GM23338 (cell line): ENCODE measurements around the gene NBAS. TPM values are rescaled to one million over a fixed set of nuclear protein-coding genes. Genes with fewer than 3 reads are reported as not detected.

Experiments
- ATAC-seq: fragments of 200-7000 bp; cut with Tn5 transposase; 3 replicates; pipeline ENCODE4 v1.9.1; 2020
- DNase-seq: peaks from one replicate; pipeline ENCODE4 v3.0.0-alpha.2; 2015; ENCODE audit warnings: low spot score
- H2AFZ ChIP-seq: fragments of 200-600 bp; sonication (generic); 2 replicates; pipeline ENCODE4 v1.8.0; 2016; ENCODE audit warnings: antibody characterized with exemption, mild to moderate bottlenecking, moderate library complexity
- H3F3A ChIP-seq: fragments of 200-600 bp; sonication (generic); replicated peaks from 2 replicates; pipeline ENCODE4 v1.8.0; 2017; ENCODE audit warnings: antibody characterized with exemption, mixed run types, low read depth
- H3K27ac ChIP-seq: fragments of 200-600 bp; sonication (generic); 2 replicates; pipeline ENCODE4 v1.6.1; 2016; ENCODE audit warnings: low read depth
- H3K27me3 ChIP-seq: fragments of 200-600 bp; sonication (generic); 2 replicates; pipeline ENCODE4 v1.8.0; 2016; ENCODE audit warnings: mild to moderate bottlenecking, mixed run types, moderate library complexity; ENCODE audit not compliant: insufficient read depth
- H3K36me3 ChIP-seq: fragments of 200-600 bp; sonication (generic); 2 replicates; pipeline ENCODE4 v1.8.0; 2016; ENCODE audit warnings: mild to moderate bottlenecking; ENCODE audit not compliant: insufficient read depth
- H3K4me1 ChIP-seq: fragments of 200-600 bp; sonication (generic); 2 replicates; pipeline ENCODE4 v1.8.0; 2016; ENCODE audit warnings: mild to moderate bottlenecking, moderate library complexity; ENCODE audit not compliant: insufficient read depth
- H3K4me2 ChIP-seq: fragments of 200-600 bp; sonication (generic); 2 replicates; pipeline ENCODE4 v1.7.1; 2017; ENCODE audit warnings: mixed run types
- H3K4me3 ChIP-seq: fragments of 200-600 bp; sonication (generic); 2 replicates; pipeline ENCODE4 v1.6.1; 2016; ENCODE audit warnings: mixed run types
- H3K79me2 ChIP-seq: fragments of 200-600 bp; sonication (generic); replicated peaks from 2 replicates; pipeline ENCODE4 v1.8.0; 2017; ENCODE audit warnings: mild to moderate bottlenecking; ENCODE audit not compliant: insufficient read depth
- H3K9me2 ChIP-seq: fragments of 200-600 bp; sonication (generic); 2 replicates; pipeline ENCODE4 v1.8.0; 2017; ENCODE audit not compliant: insufficient read depth
- H4K20me1 ChIP-seq: fragments of 200-600 bp; sonication (generic); replicated peaks from 2 replicates; pipeline ENCODE4 v1.8.0; 2017; ENCODE audit warnings: mild to moderate bottlenecking; ENCODE audit not compliant: insufficient read depth
- H3K27ac Mint-ChIP-seq: 2 replicates; pipeline ENCODE4 v1.8.0; 2020; ENCODE audit warnings: inconsistent platforms, mild to moderate bottlenecking, moderate library complexity, mixed read lengths
- H3K27me3 Mint-ChIP-seq: 3 replicates; pipeline ENCODE4 v1.8.0; 2022; ENCODE audit warnings: low read depth, mild to moderate bottlenecking, moderate library complexity, mixed read lengths, inconsistent platforms; ENCODE audit not compliant: insufficient read depth, poor library complexity
- H3K36me3 Mint-ChIP-seq: 3 replicates; pipeline ENCODE4 v1.8.0; 2021; ENCODE audit warnings: low read depth, mild to moderate bottlenecking, inconsistent platforms, moderate library complexity, mixed read lengths
- H3K4me1 Mint-ChIP-seq: 3 replicates; pipeline ENCODE4 v1.8.0; 2020; ENCODE audit warnings: mild to moderate bottlenecking, inconsistent platforms, mixed read lengths
- H3K4me3 Mint-ChIP-seq: 3 replicates; pipeline ENCODE4 v1.8.0; 2021; ENCODE audit warnings: moderate library complexity, mild to moderate bottlenecking, inconsistent platforms, mixed read lengths
- H3K9me3 Mint-ChIP-seq: 3 replicates; pipeline ENCODE4 v1.8.0; 2020; ENCODE audit warnings: moderate library complexity, mild to moderate bottlenecking, inconsistent platforms, mixed read lengths
- CREB1 ChIP-seq: fragments of 250-450 bp; sonication (Bioruptor Pico); IDR thresholded peaks from 2 replicates; pipeline ENCODE4 v1.5.0; 2020; ENCODE audit warnings: low read depth, mild to moderate bottlenecking, moderate library complexity
- CTCF ChIP-seq, 2 experiments: fragments of 200-600 bp in 1 of 2; sonication (generic) in 1 of 2; conservative IDR thresholded peaks; 2 replicates each; pipeline versions ENCODE4 v1.5.1 to v1.6.1; 2016 to 2017; ENCODE audit warnings: antibody characterized with exemption in 2 of 2, low read depth in 2 of 2, mild to moderate bottlenecking in 2 of 2, moderate library complexity in 1 of 2
- ETS1 ChIP-seq: IDR thresholded peaks from 2 replicates; pipeline ENCODE4 v1.6.1; 2016; ENCODE audit warnings: antibody characterized with exemption
- EZH2 ChIP-seq: fragments of 200-600 bp; sonication (generic); IDR thresholded peaks from one replicate; pipeline ENCODE4 v1.8.0; 2017; ENCODE audit warnings: antibody characterized with exemption, mild to moderate bottlenecking, low read depth; ENCODE audit not compliant: unreplicated experiment
- EZH2phosphoT487 ChIP-seq: fragments of 200-600 bp; sonication (generic); IDR thresholded peaks from one replicate; pipeline ENCODE4 v1.8.1; 2018; ENCODE audit warnings: antibody characterized with exemption; ENCODE audit not compliant: unreplicated experiment
- JUNB ChIP-seq: IDR thresholded peaks from one replicate; pipeline ENCODE4 v1.6.1; 2016; ENCODE audit warnings: antibody characterized with exemption; ENCODE audit not compliant: unreplicated experiment
- NANOG ChIP-seq: IDR thresholded peaks from 2 replicates; pipeline ENCODE4 v1.6.1; 2016; ENCODE audit warnings: antibody characterized with exemption, borderline replicate concordance
- POLR2AphosphoS5 ChIP-seq: IDR thresholded peaks from 2 replicates; pipeline ENCODE4 v1.6.1; 2016; ENCODE audit warnings: antibody characterized with exemption, low read depth
- STAT1 ChIP-seq: IDR thresholded peaks from one replicate; pipeline ENCODE4 v1.6.1; 2016; ENCODE audit warnings: antibody characterized with exemption; ENCODE audit not compliant: unreplicated experiment
- ZNF114 ChIP-seq: fragments of 250-450 bp; sonication (Bioruptor Pico); IDR thresholded peaks from 2 replicates; pipeline ENCODE4 v1.5.0; 2020; ENCODE audit warnings: mild to moderate bottlenecking, moderate library complexity
- ZNF331 ChIP-seq: fragments of 250-450 bp; sonication (Bioruptor Pico); IDR thresholded peaks from 2 replicates; pipeline ENCODE4 v1.5.0; 2020; ENCODE audit warnings: low read depth, mild to moderate bottlenecking, moderate library complexity
- ZNF462 ChIP-seq: fragments of 250-450 bp; sonication (Bioruptor Pico); IDR thresholded peaks from 2 replicates; pipeline ENCODE4 v1.5.0; 2020; ENCODE audit warnings: mild to moderate bottlenecking, moderate library complexity
- polyA plus RNA-seq: library from polyadenylated mRNA; unstranded; fragments of >200 nt; fragmentation: Nextera tagmentation; extraction: Ambion mirVana; gene quantifications from 2 replicates; pipeline ENCODE4 v1.2.1, GENCODE V29; 2016
- total RNA-seq: library from RNA; depleted of rRNA; stranded (reverse); fragments of >200 nt; shearing (Covaris generic); gene quantifications from 2 replicates; pipeline ENCODE4 v1.2.3, GENCODE V29; 2014

The NBAS gene
- total and polyA plus RNA-seq, 2 experiments from 2014 or later, result 24.8 to 38.9 TPM

GRCh38 chr2:15562354-15563031, 1.4 kb upstream of the NBAS start:
- H3K27ac Mint-ChIP-seq, result no peak overlapping the region
- H2AFZ ChIP-seq, result peak overlapping the region; percentile 99
- H3K9me2 ChIP-seq, result no peaks in the 10 kb centered on the region
- peak overlapping the region; percentile 80; the same call in 1 of the 2 replicates for H3K4me2 ChIP-seq
- TF ChIP-seq STAT1, result no peak
- TF ChIP-seq ZNF331 (CRISPR knock-in tag), result no peak
- no peak for TF ChIP-seq EZH2phosphoT487
- no peak for TF ChIP-seq JUNB
- no peak for TF ChIP-seq ETS1
- TF ChIP-seq POLR2AphosphoS5, result no peak
- TF ChIP-seq EZH2, result no peak
- no peak for TF ChIP-seq ZNF114 (CRISPR knock-in tag)
- no peak for TF ChIP-seq CTCF (conservative IDR thresholded peaks at IDR 0.05; ENCODE audit: low read depth in 2 of 2)
- TF ChIP-seq CREB1, result no peak
- no peak for TF ChIP-seq NANOG
- no peak for TF ChIP-seq ZNF462 (CRISPR knock-in tag)
- H3K36me3 Mint-ChIP-seq, result no peaks in the 10 kb centered on the region
- H3K4me1 Mint-ChIP-seq, result peaks cover 19% of the 10 kb centered on the region
- peak overlapping the region; percentile 99; the same call in 2 of the 3 replicates for H3K4me3 Mint-ChIP-seq
- H4K20me1 ChIP-seq, result no peaks in the 10 kb centered on the region
- peaks cover 4% of the 10 kb centered on the region; the same call in 1 of the 2 replicates for H3K4me1 ChIP-seq
- H3K9me3 Mint-ChIP-seq, result no peaks in the 10 kb centered on the region
- DNase-seq (no peak), ATAC-seq (no peak)
- no peaks in the 10 kb centered on the region for H3K36me3 ChIP-seq
- H3K27me3 ChIP-seq, result no peaks in the 10 kb centered on the region
- H3F3A ChIP-seq, result no peaks in the 10 kb centered on the region
- peak overlapping the region; percentile 87; the same call in 1 of the 2 replicates for H3K4me3 ChIP-seq
- H3K79me2 ChIP-seq, result peaks cover 24% of the 10 kb centered on the region
- H3K27me3 Mint-ChIP-seq, result no peaks in the 10 kb centered on the region
- no peak overlapping the region for H3K27ac ChIP-seq
